Bronchial epithelial cell (primary cell): Measurements from ENCODE around the gene TFCP2L1. TPM values are rescaled to one million over a fixed set of nuclear protein-coding genes. Genes with fewer than 3 reads are reported as not detected.

Experiments used
- DNase-seq: peaks from one replicate; pipeline ENCODE4 v3.0.0-alpha.2; 2010; ENCODE audit warnings: low read depth
- FAIRE-seq: peaks from 2 replicates; lab custom pipeline; 2011; peaks lifted over from hg19 to GRCh38; lab: Jason Lieb, UNC
- H3K27me3 ChIP-seq: 2 replicates; pipeline ENCODE4 v1.5.1; 2011; ENCODE audit warnings: low read length; ENCODE audit not compliant: control insufficient read depth, insufficient read depth
- H3K36me3 ChIP-seq: 2 replicates; pipeline ENCODE4 v1.5.1; 2011; ENCODE audit warnings: low read length; ENCODE audit not compliant: control insufficient read depth, insufficient read depth
- H3K4me3 ChIP-seq: 2 replicates; pipeline ENCODE4 v1.5.1; 2011; ENCODE audit warnings: mild to moderate bottlenecking, low read depth, low read length, control low read depth
- total RNA-seq: library from RNA; depleted of rRNA; stranded (reverse); fragments of >200 nt; gene quantifications from 2 replicates; pipeline ENCODE4 v1.2.1, GENCODE V29; 2014
- TF ChIP-seq, protein P1 (sequence below): IDR thresholded peaks from 2 replicates; pipeline ENCODE4 v1.5.1; 2011; ENCODE audit warnings: mild to moderate bottlenecking, moderate library complexity, low read length, control low read depth, inconsistent platforms; ENCODE audit not compliant: insufficient read depth, severe bottlenecking

The TFCP2L1 gene
- total RNA-seq, 1 donor from 2014 or later: 5.5 TPM

DNA sequence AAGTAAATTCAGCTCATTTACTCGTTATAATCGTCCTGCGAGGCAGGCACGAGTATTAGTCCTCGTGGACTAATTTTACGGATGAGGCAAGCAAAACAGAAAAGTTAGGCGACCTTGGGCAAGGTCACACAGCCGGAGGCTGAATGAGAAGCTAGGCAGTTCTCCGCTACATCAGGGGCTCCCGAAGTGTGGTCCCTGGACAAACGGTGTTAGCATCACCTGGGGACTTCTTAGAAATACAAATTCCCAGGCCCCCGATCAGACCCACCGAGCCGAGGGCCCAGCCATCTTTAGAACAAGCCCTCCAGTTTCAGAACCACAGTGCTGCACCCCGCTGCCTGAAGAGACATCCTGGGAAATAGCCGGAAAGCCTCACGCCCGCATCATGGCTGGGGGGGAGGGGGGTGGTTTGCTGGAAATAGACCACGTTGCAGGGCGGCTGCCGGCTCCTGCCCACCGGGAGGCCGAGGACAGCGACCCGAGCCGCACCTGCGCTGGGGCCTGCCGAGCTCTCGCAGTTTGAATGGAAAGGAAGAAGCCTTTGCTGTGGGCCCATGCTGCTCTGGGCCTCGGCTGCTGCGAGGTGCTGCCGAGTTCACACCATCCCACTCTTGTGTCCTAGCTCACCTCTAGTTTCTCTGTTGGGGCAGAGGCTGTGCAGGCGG is 72.2 kb downstream of the TFCP2L1 start:
- Histone ChIP-seq H3K36me3 (no peaks in the 10 kb centered on the region), H3K4me3 (no peak overlapping the region), H3K27me3 (no peaks in the 10 kb centered on the region)
- DNase-seq: no peak
- no peak for FAIRE-seq
- TF ChIP-seq, protein P1, sequence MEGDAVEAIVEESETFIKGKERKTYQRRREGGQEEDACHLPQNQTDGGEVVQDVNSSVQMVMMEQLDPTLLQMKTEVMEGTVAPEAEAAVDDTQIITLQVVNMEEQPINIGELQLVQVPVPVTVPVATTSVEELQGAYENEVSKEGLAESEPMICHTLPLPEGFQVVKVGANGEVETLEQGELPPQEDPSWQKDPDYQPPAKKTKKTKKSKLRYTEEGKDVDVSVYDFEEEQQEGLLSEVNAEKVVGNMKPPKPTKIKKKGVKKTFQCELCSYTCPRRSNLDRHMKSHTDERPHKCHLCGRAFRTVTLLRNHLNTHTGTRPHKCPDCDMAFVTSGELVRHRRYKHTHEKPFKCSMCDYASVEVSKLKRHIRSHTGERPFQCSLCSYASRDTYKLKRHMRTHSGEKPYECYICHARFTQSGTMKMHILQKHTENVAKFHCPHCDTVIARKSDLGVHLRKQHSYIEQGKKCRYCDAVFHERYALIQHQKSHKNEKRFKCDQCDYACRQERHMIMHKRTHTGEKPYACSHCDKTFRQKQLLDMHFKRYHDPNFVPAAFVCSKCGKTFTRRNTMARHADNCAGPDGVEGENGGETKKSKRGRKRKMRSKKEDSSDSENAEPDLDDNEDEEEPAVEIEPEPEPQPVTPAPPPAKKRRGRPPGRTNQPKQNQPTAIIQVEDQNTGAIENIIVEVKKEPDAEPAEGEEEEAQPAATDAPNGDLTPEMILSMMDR: no peak

DNA sequence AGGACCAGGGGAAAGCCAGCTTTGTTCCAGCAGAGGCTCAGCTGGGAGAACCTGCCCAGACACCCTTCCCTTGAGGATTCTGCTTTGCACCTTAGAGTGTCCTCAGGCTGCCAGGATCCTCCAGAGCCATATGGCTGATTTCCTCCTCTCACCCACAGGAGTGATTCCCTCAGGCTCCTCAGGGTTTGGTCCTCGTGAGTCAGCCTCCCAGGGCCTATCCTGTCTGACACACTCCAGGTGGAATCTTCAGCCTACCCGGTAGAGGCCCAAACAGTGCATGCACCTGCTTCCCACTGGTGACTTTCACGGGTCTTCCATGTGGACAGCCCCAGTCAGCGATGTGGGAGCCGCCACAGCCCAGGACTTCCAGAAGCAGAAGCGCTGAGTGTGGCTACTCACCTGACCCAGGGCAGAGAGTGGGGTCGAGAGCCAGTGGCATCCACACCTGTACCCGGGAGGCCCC is 73.3 kb downstream of the TFCP2L1 start:
- peak; percentile 65 for DNase-seq
- no peaks in the 10 kb centered on the region for H3K27me3 ChIP-seq

DNA sequence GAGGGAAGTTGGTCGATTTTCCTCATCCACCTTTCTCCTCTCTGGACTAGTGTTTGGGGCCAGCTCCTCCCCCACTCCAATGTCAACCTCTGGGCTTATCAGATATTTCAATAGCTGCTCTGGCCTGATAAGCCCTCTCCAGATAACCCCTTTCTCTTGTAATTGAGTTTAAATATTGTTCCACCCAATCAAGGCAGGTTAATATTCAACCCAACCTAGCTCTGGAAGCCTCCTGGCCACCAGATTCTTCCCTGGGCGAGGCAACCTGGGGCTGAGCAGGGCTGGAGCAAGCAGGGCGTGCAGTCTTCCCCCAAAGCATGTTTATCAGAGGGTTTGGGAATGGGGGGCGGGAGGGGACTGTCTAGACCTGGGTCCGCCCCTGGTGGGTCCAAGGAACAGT is 73.8 kb downstream of the TFCP2L1 start:
- no peak for FAIRE-seq

More for the DNA sequence above, 73.3 kb downstream of the TFCP2L1 start:
- Histone ChIP-seq H3K4me3 (no peak overlapping the region), H3K36me3 (no peaks in the 10 kb centered on the region)
- FAIRE-seq: peak; percentile 95
- TF ChIP-seq, protein P1: no peak

DNA sequence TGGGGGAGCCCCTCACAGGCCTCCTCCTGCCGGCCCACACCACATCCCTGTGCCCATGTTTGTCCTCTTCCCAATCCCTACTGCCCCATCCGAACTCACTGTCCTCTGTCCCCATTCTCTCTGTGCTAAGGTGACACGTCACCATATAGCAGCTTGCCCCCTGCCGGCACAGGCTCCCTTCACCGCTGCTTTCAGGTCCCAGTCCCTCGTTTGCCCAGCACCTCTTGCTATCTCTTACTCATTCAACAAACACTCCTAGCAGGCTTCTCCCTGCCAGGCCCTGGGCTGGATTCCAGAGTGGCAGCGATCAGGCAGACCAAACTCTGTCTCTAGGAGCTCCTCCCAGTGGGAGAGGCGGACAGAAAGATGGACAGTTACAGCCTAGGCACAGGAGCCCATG is 74.3 kb downstream of the TFCP2L1 start:
- Histone ChIP-seq H3K36me3 (no peaks in the 10 kb centered on the region), H3K27me3 (no peaks in the 10 kb centered on the region), H3K4me3 (no peak overlapping the region)
- TF ChIP-seq, protein P1: peak; percentile 38
- FAIRE-seq (no peak), DNase-seq (peak; percentile 38)

More for the DNA sequence above, 73.8 kb downstream of the TFCP2L1 start:
- no peaks in the 10 kb centered on the region for H3K27me3 ChIP-seq
- H3K4me3 ChIP-seq: no peak overlapping the region
- TF ChIP-seq, protein P1: no peak
- no peaks in the 10 kb centered on the region for H3K36me3 ChIP-seq
- no peak for DNase-seq

DNA sequence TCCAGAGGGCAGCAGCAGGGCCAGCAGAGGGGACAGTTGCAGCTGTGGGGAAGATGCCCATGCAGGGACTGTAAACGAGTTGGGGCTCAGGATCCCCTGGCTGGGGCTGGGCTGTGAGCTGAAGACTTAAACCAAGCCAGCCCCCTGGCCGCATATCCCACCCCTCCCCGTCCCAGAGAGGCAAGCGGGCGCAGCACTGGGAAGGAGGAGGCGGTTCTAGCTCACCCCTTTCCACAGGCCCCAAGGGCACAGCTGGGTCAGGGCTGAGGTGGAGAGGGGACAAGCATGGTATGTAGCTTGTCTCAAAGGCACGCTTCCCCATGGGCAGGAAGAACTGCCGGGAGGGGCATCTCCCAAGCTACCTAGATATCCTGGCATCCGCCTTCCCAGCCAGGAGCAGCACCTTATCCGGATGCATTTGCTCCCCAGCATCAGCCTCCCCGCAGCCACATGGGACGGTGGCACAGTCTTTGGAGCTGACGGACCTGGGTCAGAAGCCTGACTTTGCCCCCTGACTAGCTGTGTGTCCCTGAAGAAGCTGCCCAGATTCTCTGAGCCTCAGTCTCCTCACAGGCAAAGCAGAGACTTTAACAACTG is 75.9 kb downstream of the TFCP2L1 start:
- Histone ChIP-seq H3K4me3 (no peak overlapping the region), H3K36me3 (no peaks in the 10 kb centered on the region), H3K27me3 (no peaks in the 10 kb centered on the region)
- DNase-seq (no peak), FAIRE-seq (no peak)
- TF ChIP-seq, protein P1: no peak

DNA sequence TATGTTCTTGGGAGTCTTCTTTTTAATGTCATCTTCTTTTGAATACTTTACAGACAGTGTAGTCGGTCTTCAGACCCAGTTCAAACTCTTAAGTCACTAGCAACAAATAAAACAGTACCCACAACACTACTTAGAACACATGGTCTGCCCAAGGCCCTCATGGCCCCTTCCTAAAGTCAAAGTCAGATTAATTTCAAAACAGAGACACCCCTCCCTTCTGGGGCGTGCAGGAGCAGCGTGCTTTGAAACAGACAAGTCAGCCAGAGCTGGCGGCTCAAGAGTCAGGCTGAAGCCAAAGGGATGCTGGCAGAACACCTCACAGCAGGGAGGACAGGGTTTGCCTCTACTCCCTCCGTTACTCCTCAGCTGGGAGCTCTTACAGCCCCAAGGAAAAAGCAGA is 77.5 kb downstream of the TFCP2L1 start:
- TF ChIP-seq, protein P1: no peak
- FAIRE-seq (no peak), DNase-seq (no peak)
- H3K4me3 ChIP-seq: no peak overlapping the region
- no peaks in the 10 kb centered on the region for H3K27me3 ChIP-seq
- H3K36me3 ChIP-seq: no peaks in the 10 kb centered on the region
